GM19351 (cell line): ENCODE data around the gene RALGDS.
"Not testable (repeated sequence)": the region's sequence is repeated elsewhere in the genome, so short reads cannot be mapped to it uniquely, and the experiment has no call there.

Experiments
- ATAC-seq: cut with Tn5 transposase; IDR thresholded peaks from one replicate; pipeline ENCODE4 v1.9.1; 2021; ENCODE audit warnings: mild to moderate bottlenecking, moderate library complexity; ENCODE audit not compliant: unreplicated experiment

Gene RALGDS

DNA sequence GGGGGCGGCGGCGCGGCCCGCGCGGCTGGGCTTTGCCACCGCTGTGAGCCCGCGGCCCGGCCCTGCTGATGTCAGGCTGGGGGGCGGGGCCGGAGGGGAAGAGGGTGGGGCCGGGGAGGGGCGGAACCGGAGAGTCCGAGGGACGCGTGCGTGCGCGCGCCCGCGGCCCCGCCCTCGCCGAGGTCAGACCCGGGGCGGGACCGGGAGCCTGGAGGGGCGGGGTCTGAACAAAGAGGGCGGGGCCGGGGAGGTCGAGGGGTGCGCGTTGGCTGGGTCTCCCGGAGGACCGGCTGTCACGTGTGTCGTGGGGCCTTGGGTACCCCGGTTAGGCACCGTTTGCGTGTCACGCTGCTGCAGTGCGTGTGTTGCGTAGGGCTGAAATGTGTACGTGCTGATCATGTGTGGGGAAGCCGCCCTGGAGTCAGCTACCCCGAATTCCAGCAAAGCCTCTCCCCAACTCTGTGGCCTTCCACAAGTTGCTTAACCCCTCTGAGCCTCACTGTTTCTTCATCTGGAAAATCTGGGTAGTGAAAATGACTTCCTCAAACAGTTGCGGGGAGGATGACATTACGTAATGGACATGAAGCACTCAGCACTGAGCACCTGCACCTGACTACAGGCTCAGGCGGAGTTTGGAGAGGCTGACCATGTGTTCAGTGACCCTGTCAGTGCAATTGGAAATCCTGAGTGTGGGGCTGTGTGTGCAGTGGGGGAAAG is at the start of gene RALGDS:
Gene RALGDS (minus strand): TSS at position 43 of the 717 bp plus-strand sequence. CDS start 86 bp downstream, outside the sequence.
- peak; percentile 69 for ATAC-seq

DNA sequence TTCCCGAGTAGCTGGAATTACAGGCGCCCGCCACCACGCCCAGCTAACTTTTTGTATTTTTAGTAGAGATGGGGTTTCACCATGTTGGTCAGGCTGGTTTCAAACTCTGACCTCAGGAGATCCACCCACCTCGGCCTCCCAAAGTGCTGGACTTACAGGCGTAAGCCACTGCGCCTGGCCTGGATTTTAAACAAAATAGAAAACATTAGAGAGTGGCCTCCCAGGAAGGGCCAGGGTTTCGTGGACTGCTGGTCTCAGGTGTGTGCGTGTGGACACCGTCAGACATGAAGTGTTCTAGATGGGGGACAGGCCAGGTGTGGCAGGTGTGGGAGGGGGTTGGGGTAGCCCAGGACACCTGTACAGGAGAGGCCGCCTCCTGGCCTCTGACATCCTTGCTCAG is 49.7 kb upstream of the RALGDS start:
- ATAC-seq, result no peak

DNA sequence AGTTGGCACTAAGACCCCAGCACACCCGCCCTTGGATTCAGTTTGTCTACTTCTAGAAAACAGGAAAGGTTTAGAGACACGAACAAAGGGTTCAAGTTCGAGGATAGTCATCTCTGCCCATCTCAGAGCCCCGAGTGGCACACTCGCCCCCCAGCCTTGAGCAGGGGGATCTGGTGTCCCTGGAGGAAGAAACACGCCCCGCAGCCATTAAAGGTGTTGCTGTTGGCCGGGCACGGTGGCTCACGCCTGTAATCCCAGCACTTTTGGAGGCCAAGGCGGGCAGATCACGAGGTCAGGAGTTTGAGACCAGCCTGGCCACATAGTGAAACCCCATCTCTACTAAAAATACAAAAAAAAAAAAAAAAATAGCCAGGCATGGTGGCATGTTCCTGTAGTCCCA is 48.6 kb upstream of the RALGDS start:
- not testable (repeated sequence) for ATAC-seq

DNA sequence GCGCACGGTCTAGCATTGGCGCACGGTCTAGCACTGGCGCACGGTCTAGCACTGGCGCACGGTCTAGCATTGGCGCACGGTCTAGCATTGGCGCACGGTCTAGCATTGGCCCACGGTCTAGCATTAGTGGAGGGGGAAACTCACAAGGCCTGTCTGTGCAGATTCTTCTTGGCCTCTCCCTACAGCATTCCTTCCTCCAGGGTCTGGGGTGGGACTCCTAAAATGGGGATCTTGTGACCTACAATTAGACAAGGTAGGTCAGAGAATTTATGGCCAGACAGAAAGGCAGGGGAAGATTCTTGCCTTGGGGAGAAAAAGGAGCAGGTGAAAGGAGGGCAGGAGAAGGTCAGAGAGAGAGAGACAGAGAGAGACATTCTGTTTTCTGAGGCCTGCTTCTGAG is 48.1 kb upstream of the RALGDS start:
- no peak for ATAC-seq

DNA sequence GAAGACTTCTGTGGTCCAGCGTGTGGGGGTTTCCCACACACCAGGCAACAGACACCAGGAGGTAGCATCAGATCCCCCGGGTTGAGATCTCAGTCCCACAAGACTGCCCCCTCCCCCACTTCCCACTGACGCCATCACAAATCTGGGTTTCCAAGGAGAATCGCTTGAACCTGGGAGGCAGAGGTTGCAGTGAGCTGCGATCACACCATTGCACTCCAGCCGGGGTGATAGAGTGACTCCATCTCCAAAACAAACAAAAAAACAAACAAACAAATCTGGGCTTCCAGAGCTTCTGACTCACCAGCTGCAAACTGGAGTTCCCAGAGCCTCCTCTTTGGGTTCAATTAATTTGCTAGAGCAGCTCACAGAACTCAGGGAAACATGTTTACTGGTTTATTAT is 47.4 kb upstream of the RALGDS start:
- ATAC-seq, result no peak

DNA sequence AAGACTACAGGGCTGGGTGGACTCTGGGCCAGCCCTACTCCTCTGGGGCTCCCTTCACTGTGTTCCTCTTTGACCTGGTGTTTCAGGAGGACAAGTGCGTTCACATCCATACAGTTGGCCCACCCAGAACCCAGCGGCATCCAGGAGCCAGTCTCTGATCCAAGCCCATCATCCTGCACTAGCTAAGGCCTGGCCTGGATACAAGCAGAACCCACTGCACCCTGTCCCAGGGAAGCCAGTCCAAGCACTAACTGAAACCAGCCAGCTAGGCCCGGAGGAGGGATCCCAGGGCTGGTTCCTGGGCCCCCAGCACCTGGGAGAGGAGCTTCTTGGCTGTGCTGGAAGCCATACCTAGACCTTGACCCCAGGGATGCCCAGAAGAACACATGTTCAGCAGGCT is 46.7 kb upstream of the RALGDS start:
- ATAC-seq, result no peak

DNA sequence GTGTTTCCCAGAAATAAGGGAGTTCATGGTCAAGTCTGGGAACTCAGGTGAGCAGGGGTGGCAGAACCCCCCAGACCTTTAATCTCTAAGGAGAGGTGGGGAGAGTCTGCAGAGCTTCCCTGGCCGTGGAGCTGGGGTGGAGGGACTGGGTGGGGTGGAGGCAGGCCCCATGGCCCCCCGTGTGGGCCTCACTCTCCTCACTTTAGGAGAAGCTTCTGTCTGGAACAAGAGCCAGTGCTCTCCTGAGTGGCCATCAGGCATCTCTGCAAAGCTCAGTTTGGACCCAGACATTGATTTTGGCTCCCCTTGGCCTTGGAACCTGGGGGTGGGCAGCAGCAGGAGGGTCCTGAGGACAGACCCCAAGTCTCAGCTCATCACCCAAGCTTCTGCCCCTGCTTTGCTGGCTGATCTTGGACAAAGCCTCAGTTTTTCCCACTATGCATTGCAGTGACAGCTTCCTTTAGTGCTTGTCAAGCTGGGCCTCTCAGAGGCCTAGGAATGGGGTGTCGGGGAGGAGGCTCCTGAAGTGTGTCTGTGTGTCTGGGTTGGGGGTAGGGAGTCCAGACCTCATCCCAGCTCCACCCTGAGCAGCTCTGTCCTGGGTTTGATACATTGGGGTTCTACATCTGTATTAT is 46.2 kb upstream of the RALGDS start:
- ATAC-seq, result no peak

DNA sequence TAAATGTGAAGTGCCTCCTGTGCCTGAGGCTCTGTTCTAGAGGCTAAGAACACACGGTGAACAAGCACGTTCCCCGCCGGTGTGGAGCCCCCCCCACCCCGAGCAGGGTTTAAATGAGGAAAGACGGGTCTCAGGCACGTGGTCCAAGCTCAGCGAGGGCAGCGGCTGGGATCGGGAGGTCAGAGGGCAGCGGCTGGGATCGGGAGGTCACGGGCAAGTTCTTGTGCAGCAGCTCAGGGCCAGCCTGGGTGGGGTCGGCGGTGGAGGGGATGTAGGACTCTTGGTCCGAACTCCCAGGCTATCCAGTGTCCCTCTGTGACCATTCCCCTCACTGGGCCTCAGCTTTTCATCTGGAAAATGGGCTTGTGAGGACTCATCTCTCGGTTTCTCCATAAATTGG is 45.4 kb upstream of the RALGDS start:
- ATAC-seq, result no peak

DNA sequence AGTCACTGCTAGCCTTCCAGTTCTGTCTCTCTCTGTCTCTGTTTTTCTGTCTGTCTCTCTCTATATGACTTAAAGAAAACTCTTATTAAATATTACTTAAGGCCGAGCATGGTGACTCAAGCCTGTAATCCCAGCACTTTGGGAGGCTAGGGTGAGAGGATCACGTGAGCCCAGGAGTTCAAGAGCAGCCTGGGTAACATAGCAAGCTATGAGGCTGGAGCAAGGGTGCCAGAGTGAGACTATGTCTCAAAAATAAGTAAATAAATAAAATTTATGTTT is 44.4 kb upstream of the RALGDS start:
- ATAC-seq, result no peak

DNA sequence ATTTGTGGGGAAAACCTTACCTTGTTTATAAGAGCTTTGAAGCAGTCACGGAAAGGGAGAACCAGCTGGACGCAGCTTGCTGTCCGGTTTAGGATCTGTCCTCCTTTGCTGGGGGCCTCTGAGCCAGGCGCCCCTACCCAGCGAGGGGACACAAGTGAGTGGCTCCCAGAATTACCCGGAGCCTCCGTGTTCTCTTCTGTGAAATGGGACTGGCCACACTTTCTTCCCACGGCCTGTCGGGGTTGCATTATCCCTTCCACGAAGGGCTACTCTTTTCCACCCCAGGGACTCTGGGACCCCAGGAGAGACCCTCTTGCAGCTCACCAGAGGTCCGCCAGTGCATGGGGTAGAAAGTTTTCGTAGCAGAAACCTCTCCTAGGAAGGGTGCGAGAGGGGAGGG is 43.2 kb upstream of the RALGDS start:
- ATAC-seq, result no peak

DNA sequence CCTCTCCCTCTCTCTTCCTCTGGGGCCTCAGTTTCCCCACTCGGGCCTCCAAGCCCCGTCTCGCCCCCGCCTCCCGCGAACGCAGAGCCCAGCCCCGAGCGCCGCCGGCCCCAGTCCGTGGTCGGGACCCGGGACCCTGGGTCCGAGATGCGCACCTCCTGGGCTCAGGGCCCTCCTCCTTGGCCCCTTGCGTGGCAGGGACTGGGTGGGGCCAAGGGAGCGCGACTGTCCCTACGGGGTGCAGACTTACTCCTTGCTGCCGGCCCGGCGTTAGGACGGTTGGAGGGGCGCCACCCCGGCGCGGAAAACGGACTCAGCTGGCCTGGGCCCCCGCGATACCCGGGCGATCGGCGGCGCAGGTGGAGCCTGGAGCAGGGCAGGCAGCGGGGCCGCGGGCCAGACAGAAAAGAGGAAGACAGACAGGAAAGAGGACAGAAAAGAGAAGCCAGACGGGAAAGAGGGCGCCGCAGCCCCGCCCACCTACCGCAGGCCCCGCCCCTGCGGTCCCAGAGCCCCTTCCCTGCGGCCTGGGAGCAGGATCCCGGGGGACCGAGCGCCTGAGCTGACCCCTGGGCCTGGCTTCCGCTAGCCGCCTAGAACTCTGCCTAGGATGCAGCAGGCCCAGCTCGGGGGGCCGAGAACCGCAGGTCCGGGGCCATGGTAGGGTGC is 42.6 kb upstream of the RALGDS start, which contains the start of gene GBGT1:
Gene GBGT1 (minus strand): TSS at position 411 of the 669 bp plus-strand sequence. CDS start 1,502 bp downstream, outside the sequence.
- ATAC-seq, result no peak

DNA sequence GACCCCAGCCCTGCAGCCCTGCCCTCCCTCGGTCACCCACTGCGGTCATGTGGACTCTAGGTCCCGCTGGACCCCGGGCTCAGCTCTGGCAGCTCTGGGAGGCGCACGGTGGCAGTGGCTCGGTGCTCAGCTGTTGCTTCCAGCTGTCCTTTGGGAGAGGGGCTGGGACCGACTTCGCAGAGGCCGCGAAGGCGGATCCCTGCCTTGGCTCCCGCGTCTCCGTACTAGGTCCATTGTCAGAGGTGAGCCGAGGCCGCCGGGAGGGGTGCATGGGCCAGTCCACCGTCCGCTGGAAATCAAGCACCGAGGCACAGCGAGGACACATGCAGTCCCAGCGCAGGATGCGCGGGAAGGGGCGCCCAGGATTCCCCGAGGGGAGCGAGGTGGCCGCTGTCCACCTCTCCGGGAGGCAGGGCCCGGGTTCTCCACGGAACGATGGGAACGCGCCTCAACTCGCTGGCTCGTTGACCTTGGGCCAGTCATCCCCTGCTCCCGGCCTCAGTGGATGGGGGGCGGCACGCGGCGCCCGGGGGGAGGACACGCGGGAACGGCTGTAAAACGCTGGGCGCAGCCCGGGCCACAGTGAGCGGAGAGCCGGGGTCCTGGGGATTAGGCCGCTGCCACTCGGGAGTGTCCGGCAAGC is 41.9 kb upstream of the RALGDS start:
- ATAC-seq, result no peak

DNA sequence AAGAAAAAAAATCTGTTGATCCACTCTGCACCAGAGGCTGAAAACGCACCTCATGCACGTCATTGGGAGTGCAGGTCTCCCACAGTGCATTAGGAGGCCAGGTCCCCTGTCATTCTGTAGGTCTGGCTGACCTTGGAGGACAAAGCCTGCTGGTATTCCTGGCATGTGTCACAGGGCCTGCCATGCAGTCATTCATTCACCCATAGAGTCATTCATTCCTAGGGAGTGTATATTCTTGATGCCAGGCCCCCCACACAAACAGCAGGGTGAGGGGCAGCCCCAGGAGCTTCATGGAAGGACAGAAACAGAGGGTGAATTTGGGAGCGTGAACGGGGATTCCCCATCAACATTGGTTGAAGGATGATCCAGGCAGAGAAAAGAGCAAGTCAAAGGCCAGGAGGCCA is 40.5 kb upstream of the RALGDS start:
- no peak for ATAC-seq

DNA sequence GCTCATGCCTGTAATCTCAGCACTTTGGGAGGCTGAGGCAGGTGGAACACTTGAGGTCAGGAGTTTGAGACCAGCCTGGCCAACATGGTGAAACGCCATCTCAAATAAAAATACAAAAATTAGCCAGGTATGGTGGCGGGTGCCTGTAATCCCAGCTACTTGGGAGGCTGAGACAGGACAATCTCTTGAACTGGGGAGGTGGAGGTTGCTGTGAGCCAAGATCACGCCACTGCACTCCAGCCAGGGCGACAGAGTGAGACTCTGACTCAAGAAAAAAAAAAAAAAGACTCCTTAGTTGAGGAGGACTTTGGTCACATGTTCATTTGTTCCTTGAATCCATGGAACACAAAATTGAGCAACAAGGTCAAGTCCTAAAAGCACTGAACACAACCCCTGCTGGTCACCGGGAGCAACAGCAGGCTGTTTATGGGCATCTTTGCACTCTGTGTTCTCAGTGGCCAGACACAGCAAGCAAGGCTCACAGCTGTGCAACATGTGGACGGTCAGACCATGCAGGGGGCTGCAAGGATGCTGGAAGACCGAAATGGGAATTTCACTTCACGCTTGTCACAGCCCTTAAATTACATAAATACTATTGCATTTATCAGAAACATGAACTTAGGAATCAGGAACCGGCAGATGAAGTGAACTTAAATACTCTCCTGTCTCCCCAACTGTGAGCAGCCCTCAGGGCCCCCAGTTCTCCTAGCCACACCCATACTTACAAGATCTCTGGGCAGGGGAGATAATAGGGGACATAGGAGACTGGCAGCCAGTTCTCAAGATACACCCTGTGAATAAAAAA is 39.9 kb upstream of the RALGDS start:
- ATAC-seq, result no peak

DNA sequence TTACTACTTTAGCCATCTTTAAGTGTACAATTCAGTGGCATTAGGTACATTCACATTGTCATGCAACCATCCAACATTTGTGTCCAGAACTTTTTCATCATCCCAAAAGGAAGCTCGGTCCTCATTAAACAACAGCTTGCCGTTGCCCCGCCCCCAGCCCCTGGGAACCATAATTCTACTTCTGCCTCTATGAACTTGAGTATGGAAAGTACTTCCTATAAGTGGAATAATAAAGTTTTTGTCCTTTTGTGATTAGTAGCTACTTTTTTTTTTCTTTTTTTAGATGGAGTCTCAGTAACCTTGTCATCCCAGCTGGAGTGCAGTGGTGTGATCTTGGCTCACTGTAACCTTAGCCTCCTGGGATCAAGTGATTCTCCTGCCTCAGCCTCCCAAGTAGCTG is 37.7 kb upstream of the RALGDS start:
- no peak for ATAC-seq

DNA sequence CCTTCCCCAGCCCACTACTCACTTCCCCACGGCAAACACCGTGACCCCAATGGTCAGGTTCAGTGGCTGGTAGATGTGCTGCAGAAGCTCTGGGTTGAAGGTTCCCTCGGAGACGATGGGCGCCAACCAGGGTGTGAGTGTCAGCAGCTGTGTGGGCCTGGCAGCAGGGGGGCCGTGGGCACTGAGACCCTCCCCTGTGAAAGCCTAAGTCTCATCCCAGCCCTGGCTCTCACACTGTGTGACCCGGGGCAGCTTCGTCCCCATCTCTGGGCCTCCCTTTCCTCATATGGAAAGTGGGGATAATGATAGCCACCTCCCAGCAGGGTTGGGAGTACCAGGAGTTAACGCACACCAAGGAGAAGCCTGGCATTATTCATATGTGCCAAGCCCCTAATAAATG is 34.1 kb upstream of the RALGDS start:
- no peak for ATAC-seq

DNA sequence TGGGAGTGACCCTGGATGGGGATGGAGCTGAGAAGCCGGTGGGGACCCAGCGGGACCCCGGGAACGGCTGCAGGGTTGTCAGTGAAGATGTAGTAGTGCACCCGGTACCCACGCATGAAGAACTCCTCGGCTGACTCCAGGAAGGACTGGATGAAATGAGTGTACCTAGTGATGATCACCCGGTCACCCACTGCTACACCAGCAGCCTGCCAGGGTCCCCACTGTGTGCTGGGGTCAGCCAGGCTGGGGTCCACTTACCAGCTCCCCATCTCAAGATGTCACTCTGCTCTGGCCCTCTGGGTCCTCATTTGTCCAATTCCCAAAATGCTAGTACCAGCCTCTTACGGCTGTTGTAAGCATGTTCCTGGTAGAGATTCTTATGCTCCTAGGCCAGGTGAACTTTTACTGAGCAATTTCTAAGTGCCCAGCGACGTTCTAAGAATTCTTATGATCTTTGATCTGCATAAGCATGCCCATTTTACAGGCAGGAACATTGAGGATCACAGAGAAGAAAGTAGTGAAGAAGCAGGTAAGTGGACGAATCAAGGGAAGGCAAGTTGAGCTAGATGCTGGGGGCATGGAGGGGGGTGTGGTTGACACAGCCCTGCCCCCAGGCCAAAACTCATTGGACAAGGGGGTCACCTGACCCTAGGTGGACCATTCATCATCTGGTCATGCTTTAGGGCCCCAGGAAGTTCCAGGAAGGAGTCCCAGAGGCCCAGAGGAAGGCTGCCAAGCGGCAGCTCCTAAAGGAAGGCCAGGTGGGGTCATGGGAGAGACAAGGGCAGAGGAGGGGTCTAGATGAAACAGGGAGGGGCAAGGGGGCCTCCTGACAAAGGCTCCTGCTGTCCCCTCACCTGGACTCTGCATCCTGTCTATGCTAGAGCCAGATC is 33.3 kb upstream of the RALGDS start:
- no peak for ATAC-seq

DNA sequence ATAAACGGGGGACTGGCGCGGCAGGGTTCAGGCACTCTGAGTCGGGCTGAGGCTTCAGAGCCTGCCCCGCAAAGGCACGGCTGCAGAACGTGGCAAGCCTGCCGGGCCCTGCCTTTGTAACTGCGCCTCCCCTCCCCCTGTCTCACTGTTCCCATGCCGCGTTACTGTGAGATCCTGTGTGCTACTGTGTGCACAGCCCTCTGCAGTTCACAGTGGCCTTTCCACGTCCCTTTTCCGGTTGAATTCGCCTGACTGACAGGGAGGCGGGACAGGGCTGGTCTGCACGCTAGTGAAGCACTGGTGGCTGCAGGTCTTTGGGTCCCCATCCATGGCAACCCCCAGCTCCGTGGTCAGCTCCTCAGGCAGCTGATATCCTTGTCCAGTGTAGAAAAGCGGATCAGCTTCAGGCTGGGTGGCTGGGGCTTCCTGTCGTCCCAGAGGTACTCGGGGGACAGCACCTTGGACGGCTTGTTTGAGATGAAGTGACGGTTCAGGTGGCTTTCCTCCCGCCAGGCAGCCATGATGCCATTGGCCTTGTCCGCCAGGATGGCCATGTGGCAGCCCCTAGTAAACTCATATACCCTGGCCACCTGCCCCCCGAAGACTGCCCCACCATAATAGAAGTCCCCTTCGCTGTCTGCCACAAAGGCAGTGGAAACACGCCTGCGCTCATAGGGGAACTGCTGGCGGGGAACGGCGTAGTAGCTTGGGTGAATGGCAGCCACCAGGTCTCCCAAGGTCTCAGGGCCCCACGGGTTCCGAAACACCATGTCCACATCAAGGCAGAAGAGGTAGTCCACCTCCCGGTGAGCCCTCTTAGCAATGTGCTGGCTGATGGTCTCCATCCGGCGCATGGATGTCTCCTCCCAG is 32.4 kb upstream of the RALGDS start:
- ATAC-seq, result no peak
